Occipital lobe (tissue), 2 donors: ENCODE data around the gene ARL6. TPM values are rescaled to one million over a fixed set of nuclear protein-coding genes. Genes with fewer than 3 reads are reported as not detected.

Experiments
- DNase-seq: peaks from one replicate; lab custom pipeline; 2025; lab: John Stamatoyannopoulos, UW
- total RNA-seq: library from RNA; depleted of rRNA; stranded (reverse); fragments of >200 nt; gene quantifications from one replicate; pipeline ENCODE4 v1.2.3, GENCODE V29; 2014

The ARL6 gene
- 40.1 TPM for total RNA-seq

GRCh38 chr3:97764407-97765238, at the start of gene ARL6:
ARL6 (plus strand) TSS chr3:97764758; CDS start chr3:97768108, 3,350 bp downstream.
- DNase-seq = peak; percentile 89

- DNase-seq = peak; percentile 48
Observed at GRCh38 chr3:97719156-97719821, 45.3 kb upstream of the ARL6 start.

GRCh38 chr3:97720417-97720816, 44.1 kb upstream of the ARL6 start:
- DNase-seq = no peak

- DNase-seq = no peak
Observed at GRCh38 chr3:97721446-97721845, 43.1 kb upstream of the ARL6 start.

GRCh38 chr3:97736928-97737327, 27.6 kb upstream of the ARL6 start:
- DNase-seq = no peak

- DNase-seq = no peak
Observed at GRCh38 chr3:97738761-97739160, 25.8 kb upstream of the ARL6 start.

GRCh38 chr3:97742036-97742435, 22.5 kb upstream of the ARL6 start:
- no peak for DNase-seq

- DNase-seq = no peak
Observed at GRCh38 chr3:97744289-97744688, 20.3 kb upstream of the ARL6 start.

- DNase-seq = no peak
Observed at GRCh38 chr3:97763586-97764406, 762 bp upstream of the ARL6 start.

GRCh38 chr3:97765336-97765735, 778 bp downstream of the ARL6 start:
- no peak for DNase-seq

GRCh38 chr3:97772926-97773325, 8.4 kb downstream of the ARL6 start:
- DNase-seq = no peak

- no peak for DNase-seq
Observed at GRCh38 chr3:97778152-97778551, 13.6 kb downstream of the ARL6 start.

GRCh38 chr3:97793420-97794019, 29.0 kb downstream of the ARL6 start:
- DNase-seq = no peak

GRCh38 chr3:97795951-97796350, 31.4 kb downstream of the ARL6 start:
- no peak for DNase-seq

- no peak for DNase-seq
Observed at GRCh38 chr3:97804471-97804870, 39.9 kb downstream of the ARL6 start.

- DNase-seq = no peak
Observed at GRCh38 chr3:97810779-97811390, 46.3 kb downstream of the ARL6 start.

- DNase-seq = no peak
Observed at GRCh38 chr3:97815149-97815917, 50.8 kb downstream of the ARL6 start.

GRCh38 chr3:97816811-97817210, 52.3 kb downstream of the ARL6 start:
- DNase-seq = no peak

- DNase-seq = no peak
Observed at GRCh38 chr3:97817965-97818364, 53.4 kb downstream of the ARL6 start.

- DNase-seq = no peak
Observed at GRCh38 chr3:97820780-97821179, 56.2 kb downstream of the ARL6 start.
